SK-N-SH treated with all-trans-retinoic acid at 6 μM for 48 hours (cell line): ENCODE results near the gene CDH4.

Source experiments
- ATAC-seq: fragments of 200-7000 bp; cut with Tn5 transposase; 3 replicates; pipeline ENCODE4 v1.9.1; 2020; ENCODE audit warnings: mild to moderate bottlenecking, moderate library complexity
- ARNTL ChIP-seq: fragments of 450-650 bp; formaldehyde crosslinking; IDR thresholded peaks from 2 replicates; pipeline ENCODE4 v1.5.0; 2020; ENCODE audit warnings: low read depth, mild to moderate bottlenecking, moderate library complexity, borderline replicate concordance
- CSDC2 ChIP-seq: fragments of 250-450 bp; sonication (Bioruptor Pico); IDR thresholded peaks from 2 replicates; pipeline ENCODE4 v1.5.0; 2020; ENCODE audit warnings: mild to moderate bottlenecking, moderate library complexity
- ESRRG ChIP-seq: fragments of 250-450 bp; sonication (Bioruptor Pico); IDR thresholded peaks from 2 replicates; pipeline ENCODE4 v1.6.1; 2021; ENCODE audit warnings: mild to moderate bottlenecking
- ISL1 ChIP-seq: fragments of 250-450 bp; sonication (Bioruptor Pico); IDR thresholded peaks from 2 replicates; pipeline ENCODE4 v2.1.2; 2022; ENCODE audit warnings: mild to moderate bottlenecking, moderate library complexity
- OSR1 ChIP-seq: fragments of 250-450 bp; sonication (Bioruptor Pico); IDR thresholded peaks from 2 replicates; pipeline ENCODE4 v1.8.0; 2022; ENCODE audit warnings: moderate library complexity, mild to moderate bottlenecking, inconsistent platforms
- PPARA ChIP-seq: fragments of 250-450 bp; sonication (Bioruptor Pico); IDR thresholded peaks from 2 replicates; pipeline ENCODE4 v1.5.0; 2020; ENCODE audit warnings: mild to moderate bottlenecking, borderline replicate concordance
- RARB ChIP-seq: fragments of 250-450 bp; sonication (Bioruptor Pico); IDR thresholded peaks from 2 replicates; pipeline ENCODE4 v1.8.0; 2021; ENCODE audit warnings: mild to moderate bottlenecking, moderate library complexity
- SNAI2 ChIP-seq: fragments of 250-450 bp; sonication (Bioruptor Pico); IDR thresholded peaks from 2 replicates; pipeline ENCODE4 v1.5.0; 2020; ENCODE audit warnings: mild to moderate bottlenecking, moderate library complexity
- TCF4 ChIP-seq: fragments of 250-450 bp; sonication (Bioruptor Pico); IDR thresholded peaks from 2 replicates; pipeline ENCODE4 v1.8.0; 2021; ENCODE audit warnings: mild to moderate bottlenecking, moderate library complexity, borderline replicate concordance
- ZC3H10 ChIP-seq: fragments of 250-450 bp; sonication (Bioruptor Pico); IDR thresholded peaks from 2 replicates; pipeline ENCODE4 v1.5.1; 2021; ENCODE audit warnings: mild to moderate bottlenecking, moderate library complexity
- ZFP3 ChIP-seq: fragments of 250-450 bp; sonication (Bioruptor Pico); IDR thresholded peaks from 2 replicates; pipeline ENCODE4 v1.5.0; 2020; ENCODE audit warnings: mild to moderate bottlenecking, moderate library complexity
- ZFP30 ChIP-seq: fragments of 450-650 bp; formaldehyde crosslinking; IDR thresholded peaks from 2 replicates; pipeline ENCODE4 v1.5.0; 2022; ENCODE audit warnings: mild to moderate bottlenecking, moderate library complexity
- ZNF565 ChIP-seq: fragments of 450-650 bp; formaldehyde crosslinking; conservative IDR thresholded peaks from 2 replicates; pipeline ENCODE4 v1.5.0; 2020; ENCODE audit warnings: low read depth, mild to moderate bottlenecking, moderate library complexity
- ZNF70 ChIP-seq: fragments of 450-650 bp; formaldehyde crosslinking; IDR thresholded peaks from 2 replicates; pipeline ENCODE4 v1.5.0; 2020; ENCODE audit warnings: mild to moderate bottlenecking, moderate library complexity
- ZNF8 ChIP-seq: fragments of 450-650 bp; formaldehyde crosslinking; IDR thresholded peaks from 2 replicates; pipeline ENCODE4 v1.5.0; 2020; ENCODE audit warnings: mild to moderate bottlenecking, moderate library complexity
- TF ChIP-seq, protein P1 (sequence below): fragments of 250-450 bp; sonication (Bioruptor Pico); IDR thresholded peaks from 2 replicates; pipeline ENCODE4 v1.8.0; 2020; ENCODE audit warnings: mild to moderate bottlenecking, moderate library complexity, borderline replicate concordance
- TF ChIP-seq, protein P2 (sequence below): fragments of 250-450 bp; sonication (Bioruptor Pico); IDR thresholded peaks from 2 replicates; pipeline ENCODE4 v1.5.1; 2021; ENCODE audit warnings: mild to moderate bottlenecking, moderate library complexity
- TF ChIP-seq, protein P3 (sequence below): fragments of 250-450 bp; sonication (Bioruptor Pico); IDR thresholded peaks from 2 replicates; pipeline ENCODE4 v1.5.1; 2020; ENCODE audit warnings: low read depth, mild to moderate bottlenecking, moderate library complexity
- TF ChIP-seq, protein P4 (sequence below): fragments of 250-450 bp; sonication (Bioruptor Pico); IDR thresholded peaks from 2 replicates; pipeline ENCODE4 v1.8.0; 2021; ENCODE audit warnings: low read depth, mild to moderate bottlenecking, moderate library complexity, borderline replicate concordance

Gene CDH4

DNA sequence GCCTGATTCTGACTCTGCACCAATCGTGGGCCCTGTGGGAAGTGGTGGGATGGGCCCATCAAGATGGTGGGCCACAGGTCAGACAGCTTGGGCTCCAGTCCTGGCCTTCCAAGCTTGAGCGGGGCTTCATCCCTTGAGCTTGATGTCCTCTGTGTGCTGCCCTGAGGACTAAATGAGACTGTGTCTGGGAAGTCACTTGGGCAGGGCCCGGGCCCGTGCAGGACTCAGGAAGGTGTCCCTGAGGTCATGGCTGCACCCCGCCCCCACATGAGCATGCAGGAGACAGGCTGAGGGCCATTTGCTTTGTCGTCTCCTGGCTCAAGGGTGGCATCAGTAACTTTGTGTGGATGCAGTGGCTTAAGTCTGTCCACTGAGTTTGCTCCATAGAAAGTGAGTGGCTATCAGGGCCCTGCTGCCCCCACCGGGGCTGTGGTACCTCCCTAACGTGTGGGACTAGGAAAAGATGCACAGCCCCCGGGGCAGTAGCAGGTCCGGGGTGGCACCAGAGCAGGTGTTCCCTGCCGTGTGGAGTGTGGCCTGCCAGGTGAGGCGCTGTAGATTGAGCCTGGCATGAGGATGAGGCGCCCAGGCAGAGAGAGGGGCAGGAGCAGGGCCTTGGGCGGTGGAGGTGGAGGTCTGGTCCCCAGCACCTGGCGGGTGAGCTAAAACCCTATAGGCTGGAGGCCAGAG, 515.0 kb downstream of the CDH4 start:
- TF ChIP-seq ZFP30 (no peak), SNAI2 (CRISPR knock-in tag) (no peak), ZNF8 (CRISPR knock-in tag) (no peak), OSR1 (CRISPR knock-in tag) (no peak), ARNTL (CRISPR knock-in tag) (no peak), ZNF70 (CRISPR knock-in tag) (no peak), ZNF565 (CRISPR knock-in tag) (no peak), ESRRG (CRISPR knock-in tag) (no peak), ISL1 (no peak), PPARA (CRISPR knock-in tag) (no peak), ZFP3 (CRISPR knock-in tag) (no peak)
- TF ChIP-seq, protein P1, sequence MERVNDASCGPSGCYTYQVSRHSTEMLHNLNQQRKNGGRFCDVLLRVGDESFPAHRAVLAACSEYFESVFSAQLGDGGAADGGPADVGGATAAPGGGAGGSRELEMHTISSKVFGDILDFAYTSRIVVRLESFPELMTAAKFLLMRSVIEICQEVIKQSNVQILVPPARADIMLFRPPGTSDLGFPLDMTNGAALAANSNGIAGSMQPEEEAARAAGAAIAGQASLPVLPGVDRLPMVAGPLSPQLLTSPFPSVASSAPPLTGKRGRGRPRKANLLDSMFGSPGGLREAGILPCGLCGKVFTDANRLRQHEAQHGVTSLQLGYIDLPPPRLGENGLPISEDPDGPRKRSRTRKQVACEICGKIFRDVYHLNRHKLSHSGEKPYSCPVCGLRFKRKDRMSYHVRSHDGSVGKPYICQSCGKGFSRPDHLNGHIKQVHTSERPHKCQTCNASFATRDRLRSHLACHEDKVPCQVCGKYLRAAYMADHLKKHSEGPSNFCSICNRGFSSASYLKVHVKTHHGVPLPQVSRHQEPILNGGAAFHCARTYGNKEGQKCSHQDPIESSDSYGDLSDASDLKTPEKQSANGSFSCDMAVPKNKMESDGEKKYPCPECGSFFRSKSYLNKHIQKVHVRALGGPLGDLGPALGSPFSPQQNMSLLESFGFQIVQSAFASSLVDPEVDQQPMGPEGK (CRISPR knock-in tag), result no peak
- TF ChIP-seq, protein P2, sequence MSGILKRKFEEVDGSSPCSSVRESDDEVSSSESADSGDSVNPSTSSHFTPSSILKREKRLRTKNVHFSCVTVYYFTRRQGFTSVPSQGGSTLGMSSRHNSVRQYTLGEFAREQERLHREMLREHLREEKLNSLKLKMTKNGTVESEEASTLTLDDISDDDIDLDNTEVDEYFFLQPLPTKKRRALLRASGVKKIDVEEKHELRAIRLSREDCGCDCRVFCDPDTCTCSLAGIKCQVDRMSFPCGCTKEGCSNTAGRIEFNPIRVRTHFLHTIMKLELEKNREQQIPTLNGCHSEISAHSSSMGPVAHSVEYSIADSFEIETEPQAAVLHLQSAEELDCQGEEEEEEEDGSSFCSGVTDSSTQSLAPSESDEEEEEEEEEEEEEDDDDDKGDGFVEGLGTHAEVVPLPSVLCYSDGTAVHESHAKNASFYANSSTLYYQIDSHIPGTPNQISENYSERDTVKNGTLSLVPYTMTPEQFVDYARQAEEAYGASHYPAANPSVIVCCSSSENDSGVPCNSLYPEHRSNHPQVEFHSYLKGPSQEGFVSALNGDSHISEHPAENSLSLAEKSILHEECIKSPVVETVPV (CRISPR knock-in tag), result no peak
- TF ChIP-seq, protein P3, sequence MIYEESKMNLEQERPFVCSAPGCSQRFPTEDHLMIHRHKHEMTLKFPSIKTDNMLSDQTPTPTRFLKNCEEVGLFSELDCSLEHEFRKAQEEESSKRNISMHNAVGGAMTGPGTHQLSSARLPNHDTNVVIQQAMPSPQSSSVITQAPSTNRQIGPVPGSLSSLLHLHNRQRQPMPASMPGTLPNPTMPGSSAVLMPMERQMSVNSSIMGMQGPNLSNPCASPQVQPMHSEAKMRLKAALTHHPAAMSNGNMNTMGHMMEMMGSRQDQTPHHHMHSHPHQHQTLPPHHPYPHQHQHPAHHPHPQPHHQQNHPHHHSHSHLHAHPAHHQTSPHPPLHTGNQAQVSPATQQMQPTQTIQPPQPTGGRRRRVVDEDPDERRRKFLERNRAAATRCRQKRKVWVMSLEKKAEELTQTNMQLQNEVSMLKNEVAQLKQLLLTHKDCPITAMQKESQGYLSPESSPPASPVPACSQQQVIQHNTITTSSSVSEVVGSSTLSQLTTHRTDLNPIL (CRISPR knock-in tag), result no peak
- ATAC-seq, result no peak

DNA sequence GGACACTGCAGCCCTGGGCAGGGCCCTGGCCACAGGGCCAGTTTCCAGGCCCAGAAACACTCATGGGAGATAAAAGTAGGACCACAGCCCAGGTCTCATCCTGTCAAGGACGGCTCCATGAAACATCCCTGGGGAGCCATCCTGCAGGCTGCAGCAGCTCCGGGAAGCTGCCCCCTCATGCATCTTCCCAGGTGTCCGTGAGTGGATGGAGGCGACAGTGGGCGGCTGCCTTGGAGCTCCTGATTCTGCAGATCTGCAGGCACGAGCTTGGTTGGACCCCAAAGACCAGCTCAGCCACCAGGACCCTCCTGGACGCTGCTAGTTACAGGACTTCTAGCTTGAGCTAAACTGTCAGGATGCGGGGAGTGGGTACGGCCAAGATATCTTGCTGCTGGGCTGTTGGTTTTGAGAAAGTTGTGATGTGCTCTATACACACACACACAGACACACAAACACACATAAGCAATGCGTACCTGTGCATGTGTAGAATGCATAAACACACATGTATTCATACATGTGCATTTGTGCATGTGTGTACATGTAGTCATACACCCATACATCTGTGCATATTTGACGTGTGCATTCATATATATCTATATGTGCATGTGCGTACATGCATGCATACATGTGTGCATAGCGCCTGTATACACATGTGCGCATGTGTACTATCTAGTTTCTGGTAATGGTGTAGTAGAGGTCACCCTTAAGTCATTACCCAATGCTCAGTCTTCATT, 515.9 kb downstream of the CDH4 start:
- TF ChIP-seq, protein P3 (CRISPR knock-in tag), result no peak
- TF ChIP-seq CSDC2 (CRISPR knock-in tag), result no peak
- no peak for TF ChIP-seq ARNTL (CRISPR knock-in tag)
- no peak for TF ChIP-seq ISL1
- TF ChIP-seq, protein P4, sequence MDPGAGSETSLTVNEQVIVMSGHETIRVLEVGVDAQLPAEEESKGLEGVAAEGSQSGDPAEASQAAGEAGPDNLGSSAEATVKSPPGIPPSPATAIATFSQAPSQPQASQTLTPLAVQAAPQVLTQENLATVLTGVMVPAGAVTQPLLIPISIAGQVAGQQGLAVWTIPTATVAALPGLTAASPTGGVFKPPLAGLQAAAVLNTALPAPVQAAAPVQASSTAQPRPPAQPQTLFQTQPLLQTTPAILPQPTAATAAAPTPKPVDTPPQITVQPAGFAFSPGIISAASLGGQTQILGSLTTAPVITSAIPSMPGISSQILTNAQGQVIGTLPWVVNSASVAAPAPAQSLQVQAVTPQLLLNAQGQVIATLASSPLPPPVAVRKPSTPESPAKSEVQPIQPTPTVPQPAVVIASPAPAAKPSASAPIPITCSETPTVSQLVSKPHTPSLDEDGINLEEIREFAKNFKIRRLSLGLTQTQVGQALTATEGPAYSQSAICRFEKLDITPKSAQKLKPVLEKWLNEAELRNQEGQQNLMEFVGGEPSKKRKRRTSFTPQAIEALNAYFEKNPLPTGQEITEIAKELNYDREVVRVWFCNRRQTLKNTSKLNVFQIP (CRISPR knock-in tag), result no peak
- no peak for ATAC-seq

DNA sequence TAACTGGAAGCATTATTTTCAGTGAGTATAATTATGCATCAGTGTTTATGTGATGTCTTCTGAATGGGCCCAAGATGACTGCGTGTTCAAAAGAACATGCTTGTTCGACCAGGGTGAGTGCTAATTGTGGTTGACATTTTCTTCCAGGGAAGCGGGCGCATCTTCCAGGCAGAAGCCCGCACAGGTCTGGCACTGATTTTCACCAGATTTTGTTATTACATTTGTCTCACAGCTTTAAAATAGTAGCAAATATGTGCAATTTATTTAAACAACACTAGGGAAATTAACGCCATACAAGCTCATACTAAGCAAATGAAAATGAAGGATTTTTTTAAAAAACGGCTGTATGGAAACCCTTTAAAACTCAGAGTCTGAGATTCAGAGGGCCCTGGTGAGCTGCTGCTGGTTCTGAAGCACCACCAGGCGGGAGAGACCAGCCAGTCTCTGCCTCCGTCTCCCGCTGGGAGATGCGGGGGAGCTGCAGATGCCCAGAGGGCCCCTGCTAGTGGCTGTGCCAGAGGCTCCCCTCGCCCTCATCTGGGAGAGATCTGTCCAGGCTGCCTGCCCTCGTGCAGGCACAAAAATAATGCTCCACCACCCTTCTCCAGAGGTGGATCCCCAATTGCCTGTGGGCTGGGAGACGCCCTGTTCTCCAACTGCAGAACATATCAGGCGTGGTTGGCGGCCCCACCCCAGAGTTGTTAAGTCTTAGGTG, 516.7 kb downstream of the CDH4 start:
- no peak for ATAC-seq
- TF ChIP-seq ZC3H10 (CRISPR knock-in tag) (no peak), RARB (CRISPR knock-in tag) (no peak), PPARA (CRISPR knock-in tag) (no peak), ISL1 (no peak), TCF4 (CRISPR knock-in tag) (no peak), CSDC2 (CRISPR knock-in tag) (no peak), ARNTL (CRISPR knock-in tag) (no peak), ZNF70 (CRISPR knock-in tag) (no peak), ZFP30 (no peak), ESRRG (CRISPR knock-in tag) (no peak)
- TF ChIP-seq, protein P3 (CRISPR knock-in tag), result no peak
- TF ChIP-seq, protein P1 (CRISPR knock-in tag), result no peak
- TF ChIP-seq, protein P2 (CRISPR knock-in tag), result no peak
